Activated CD4-positive, alpha-beta T cell treated with anti-CD3 and anti-CD28 coated beads, Interleukin-2, amount 10 ng/mL, durations not matched to agents 24 days and 14 days (primary cell): Measurements from ENCODE around the gene SPATA20. TPM values are rescaled to one million over a fixed set of nuclear protein-coding genes. Genes with fewer than 3 reads are reported as not detected.

ENCODE experiments used
- DNase-seq: peaks from one replicate; pipeline ENCODE4 v3.0.0; 2022
- H3K27ac Mint-ChIP-seq: one replicate; pipeline ENCODE4 v1.8.0; 2022; ENCODE audit warnings: mild to moderate bottlenecking, mixed read lengths
- H3K27me3 Mint-ChIP-seq: one replicate; pipeline ENCODE4 v1.8.0; 2022; ENCODE audit warnings: mixed read lengths
- H3K36me3 Mint-ChIP-seq: one replicate; pipeline ENCODE4 v1.8.0; 2022; ENCODE audit warnings: low read depth, mild to moderate bottlenecking, mixed read lengths
- H3K4me1 Mint-ChIP-seq: one replicate; pipeline ENCODE4 v1.8.0; 2021; ENCODE audit warnings: mixed read lengths
- H3K4me3 Mint-ChIP-seq: one replicate; pipeline ENCODE4 v1.8.0; 2022; ENCODE audit warnings: mild to moderate bottlenecking, moderate library complexity, mixed read lengths
- H3K9me3 Mint-ChIP-seq: one replicate; pipeline ENCODE4 v1.8.0; 2021; ENCODE audit warnings: mixed read lengths
- intact Hi-C: fragments of 100-400 bp; cut with micrococcal nuclease; formaldehyde crosslinking; loops from one replicate; pipeline ENCODE4 v1.15.1; 2023
- total RNA-seq: library from RNA; stranded (reverse); gene quantifications from 2 replicates; pipeline ENCODE4 v1.2.3, GENCODE V29; 2022

SPATA20 gene
- total RNA-seq, 1 donor from 2014 or later = 21.6 TPM

DNA sequence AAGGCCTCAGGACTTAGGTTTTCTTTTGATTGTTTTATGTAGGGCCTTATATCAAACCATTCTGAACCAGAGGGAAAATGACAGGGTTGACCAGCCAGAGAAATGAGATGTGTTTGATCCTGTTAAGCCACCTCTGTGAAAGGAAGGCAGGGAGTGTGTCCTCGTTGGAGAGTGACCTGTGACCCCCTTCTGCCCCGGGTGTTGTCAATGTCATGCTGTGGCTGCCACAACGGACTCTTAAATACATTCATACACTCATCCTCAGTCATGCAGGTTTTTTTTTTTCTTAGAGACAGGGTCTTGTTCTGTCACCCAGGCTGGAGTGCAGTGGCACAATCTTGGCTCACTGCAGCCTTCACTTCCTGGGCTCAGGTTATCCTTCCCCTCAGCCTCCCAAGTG, 32.6 kb upstream of the SPATA20 start:
- Mint-ChIP-seq H3K27ac (no peak overlapping the region), H3K27me3 (no peaks in the 10 kb centered on the region)
- intact Hi-C loops = no loop called here

DNA sequence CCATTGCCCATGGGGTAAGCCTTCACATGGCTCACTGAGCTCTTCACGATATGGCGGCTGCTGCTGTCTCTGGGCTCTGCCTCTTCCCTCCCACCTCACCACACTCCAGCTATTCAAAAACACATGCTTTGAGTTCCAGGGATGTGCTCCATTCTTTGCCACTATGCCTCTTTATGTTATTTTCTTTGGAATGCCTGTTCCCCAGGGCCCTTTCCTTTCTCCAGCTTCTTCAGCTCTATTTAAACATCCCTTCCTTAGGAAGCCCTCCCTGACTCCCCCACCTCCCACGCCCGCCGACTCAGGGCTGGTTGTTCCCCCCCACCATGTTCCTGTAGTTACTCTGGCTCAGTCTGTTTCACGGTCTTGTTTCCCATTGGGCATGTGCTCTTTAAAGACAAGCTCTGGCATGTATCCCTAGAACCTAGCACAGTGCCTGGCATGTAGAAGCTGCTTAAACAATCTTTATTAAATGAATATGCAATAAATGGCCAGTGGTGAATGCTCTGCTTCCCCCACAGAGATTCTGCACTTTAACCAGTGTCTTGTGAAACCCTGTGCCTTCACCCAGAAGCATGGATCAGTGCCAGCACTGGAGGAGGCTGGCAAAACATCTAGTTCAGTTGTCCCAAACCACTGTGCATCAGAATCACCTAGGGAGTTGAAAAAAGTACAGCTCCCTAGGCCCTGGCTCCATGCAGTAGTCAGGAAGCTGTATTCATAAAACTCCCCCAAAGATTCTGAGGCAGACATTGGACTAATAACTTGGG, 31.9 kb upstream of the SPATA20 start:
- no peak overlapping the region for H3K4me3 Mint-ChIP-seq
- H3K27me3 Mint-ChIP-seq = no peaks in the 10 kb centered on the region
- H3K27ac Mint-ChIP-seq = no peak overlapping the region
- peaks cover 22% of the 10 kb centered on the region for H3K4me1 Mint-ChIP-seq
- no peaks in the 10 kb centered on the region for H3K36me3 Mint-ChIP-seq
- no peaks in the 10 kb centered on the region for H3K9me3 Mint-ChIP-seq
- intact Hi-C loops = no loop called here
- DNase-seq = no peak

More for the DNA sequence above, 32.6 kb upstream of the SPATA20 start:
- no peaks in the 10 kb centered on the region for H3K36me3 Mint-ChIP-seq
- no peak overlapping the region for H3K4me3 Mint-ChIP-seq
- no peak for DNase-seq
- H3K9me3 Mint-ChIP-seq = no peaks in the 10 kb centered on the region
- peaks cover 27% of the 10 kb centered on the region for H3K4me1 Mint-ChIP-seq

DNA sequence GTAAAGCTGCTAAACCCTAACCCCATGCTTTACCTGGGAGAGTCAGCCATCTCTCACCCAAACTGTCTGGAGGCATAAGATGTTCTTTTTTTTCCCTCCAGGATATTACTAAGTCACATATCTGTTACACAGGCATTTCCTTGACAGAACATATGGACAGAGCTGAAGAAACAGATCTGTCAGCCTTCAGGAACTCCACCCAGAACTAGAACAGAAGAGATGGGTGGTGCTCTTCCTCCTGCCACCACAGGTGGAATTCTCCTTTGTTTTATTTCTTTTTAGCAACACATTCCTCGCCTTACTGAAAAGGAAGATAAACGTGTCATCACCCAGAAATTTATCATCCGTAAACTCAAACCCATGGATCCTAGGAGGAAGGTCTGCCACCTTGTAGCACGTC, 30.0 kb upstream of the SPATA20 start:
- intact Hi-C loops = no loop called here
- Mint-ChIP-seq H3K27ac (no peak overlapping the region), H3K27me3 (no peaks in the 10 kb centered on the region), H3K9me3 (no peaks in the 10 kb centered on the region), H3K4me1 (peaks cover 11% of the 10 kb centered on the region), H3K4me3 (no peak overlapping the region), H3K36me3 (no peaks in the 10 kb centered on the region)
- DNase-seq = no peak

DNA sequence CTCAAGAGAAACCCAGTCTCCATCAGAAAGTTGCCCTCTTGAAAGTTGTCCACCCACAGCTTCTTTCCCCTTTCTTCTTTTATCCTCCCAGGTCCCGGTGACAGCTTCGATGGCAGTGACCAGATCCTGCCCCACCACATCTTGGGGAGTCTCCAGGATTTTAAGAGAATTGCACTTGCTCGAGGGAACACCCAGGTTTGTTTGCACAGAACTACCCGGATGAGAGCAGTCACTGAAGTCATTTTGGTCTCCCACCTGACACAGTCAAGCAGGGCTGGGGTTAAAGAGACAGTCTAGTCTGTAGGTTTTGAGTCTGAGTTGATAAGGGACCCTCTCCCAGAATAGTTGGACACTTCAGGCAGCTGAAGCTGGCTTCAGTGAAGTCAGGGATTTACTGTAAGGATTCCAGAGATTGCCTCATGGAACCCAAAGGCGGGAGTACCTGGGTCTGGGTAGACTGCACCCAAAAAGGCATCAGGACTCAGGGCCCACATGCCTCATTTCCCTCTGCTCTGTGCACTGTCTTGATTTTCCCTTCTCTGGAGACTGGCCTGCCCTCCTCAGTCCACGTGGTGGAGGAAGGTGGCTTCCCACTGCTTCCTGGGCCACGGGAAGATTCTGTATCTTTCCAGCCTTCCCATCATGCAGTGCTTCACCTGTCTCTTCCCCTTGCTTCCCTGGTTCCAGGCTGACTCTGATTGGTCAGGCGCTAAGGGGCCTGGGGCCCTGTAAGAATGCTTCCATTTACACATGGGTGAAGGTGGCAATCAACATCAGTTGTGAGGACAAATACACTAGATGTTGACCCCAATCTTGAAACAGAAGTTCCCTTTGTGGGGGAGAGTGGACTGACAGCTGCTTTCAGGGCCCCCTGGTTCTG, 29.2 kb upstream of the SPATA20 start:
- Mint-ChIP-seq H3K36me3 (no peaks in the 10 kb centered on the region), H3K27ac (no peak overlapping the region), H3K9me3 (no peaks in the 10 kb centered on the region), H3K27me3 (no peaks in the 10 kb centered on the region), H3K4me3 (no peak overlapping the region), H3K4me1 (peaks cover 7% of the 10 kb centered on the region)
- intact Hi-C loops = no loop called here
- no peak for DNase-seq

DNA sequence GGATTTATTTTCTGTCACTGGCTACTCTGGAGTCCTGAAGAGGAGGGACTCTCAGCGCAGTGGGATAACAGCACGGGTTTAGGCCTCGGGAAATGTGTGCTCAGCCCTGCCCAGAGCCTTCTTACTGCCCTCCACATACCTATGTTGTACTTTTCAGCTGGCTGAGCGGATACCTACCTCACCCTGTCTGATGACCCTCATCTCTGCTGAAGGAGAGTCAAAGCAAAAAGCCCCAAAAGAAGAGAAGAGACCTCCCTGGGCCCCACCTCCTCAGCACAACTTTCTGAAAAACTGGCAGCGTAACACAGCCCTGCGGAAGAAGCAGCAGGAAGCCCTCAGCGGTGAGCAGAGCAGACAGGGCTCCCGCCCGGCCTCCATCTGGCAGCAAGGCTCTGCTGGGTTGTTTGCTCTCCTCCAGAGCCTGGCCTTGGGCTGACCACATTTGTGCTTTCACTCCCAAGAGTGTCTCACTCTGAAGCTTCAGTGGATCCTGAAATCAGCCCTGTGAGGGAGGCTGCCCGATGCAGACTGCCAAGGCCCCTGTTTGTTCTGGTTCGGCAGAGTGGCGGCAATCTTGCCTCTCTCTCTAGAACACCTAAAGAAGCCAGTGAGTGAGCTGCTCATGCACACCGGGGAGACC, 28.5 kb upstream of the SPATA20 start:
- H3K36me3 Mint-ChIP-seq = no peaks in the 10 kb centered on the region
- no peak overlapping the region for H3K4me3 Mint-ChIP-seq
- DNase-seq = no peak
- H3K9me3 Mint-ChIP-seq = no peaks in the 10 kb centered on the region
- no peak overlapping the region for H3K27ac Mint-ChIP-seq
- H3K27me3 Mint-ChIP-seq = no peaks in the 10 kb centered on the region
- peaks cover 7% of the 10 kb centered on the region for H3K4me1 Mint-ChIP-seq
- intact Hi-C loops = no loop called here

DNA sequence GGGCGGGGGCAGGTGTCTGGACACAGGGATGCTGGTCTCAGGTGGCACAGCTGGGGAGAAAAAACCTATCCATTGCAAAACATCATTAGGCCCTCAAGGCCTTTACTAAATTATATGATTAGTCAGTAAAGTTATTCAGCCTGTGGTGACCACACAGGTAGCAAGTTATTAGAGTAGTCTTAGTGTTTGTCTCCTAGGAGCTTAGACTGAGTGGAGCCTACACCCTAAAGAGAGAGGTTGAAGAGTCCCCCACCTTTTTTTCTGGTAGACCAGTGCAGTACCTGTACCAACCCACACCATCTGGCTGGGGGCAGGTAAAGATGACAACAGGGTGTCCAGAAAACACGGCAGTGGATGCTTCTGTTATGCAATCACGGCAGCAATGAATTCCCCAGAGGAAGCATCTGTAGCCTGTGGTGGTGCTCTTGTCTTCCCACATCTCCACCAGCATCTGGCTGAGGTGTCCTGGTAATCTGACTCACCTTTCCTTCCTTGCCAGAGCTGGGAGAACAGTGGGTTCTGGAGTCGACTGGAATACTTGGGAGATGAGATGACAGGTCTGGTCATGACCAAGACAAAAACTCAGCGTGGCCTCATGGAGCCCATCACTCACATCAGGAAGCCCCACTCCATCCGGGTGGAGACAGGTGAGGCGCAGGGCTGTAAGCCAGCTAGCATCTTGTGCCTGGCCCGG, 27.7 kb upstream of the SPATA20 start:
- Mint-ChIP-seq H3K36me3 (no peaks in the 10 kb centered on the region), H3K27ac (no peak overlapping the region), H3K9me3 (no peaks in the 10 kb centered on the region), H3K4me3 (no peak overlapping the region), H3K27me3 (no peaks in the 10 kb centered on the region), H3K4me1 (peaks cover 7% of the 10 kb centered on the region)
- intact Hi-C loops = no loop called here
- no peak for DNase-seq

DNA sequence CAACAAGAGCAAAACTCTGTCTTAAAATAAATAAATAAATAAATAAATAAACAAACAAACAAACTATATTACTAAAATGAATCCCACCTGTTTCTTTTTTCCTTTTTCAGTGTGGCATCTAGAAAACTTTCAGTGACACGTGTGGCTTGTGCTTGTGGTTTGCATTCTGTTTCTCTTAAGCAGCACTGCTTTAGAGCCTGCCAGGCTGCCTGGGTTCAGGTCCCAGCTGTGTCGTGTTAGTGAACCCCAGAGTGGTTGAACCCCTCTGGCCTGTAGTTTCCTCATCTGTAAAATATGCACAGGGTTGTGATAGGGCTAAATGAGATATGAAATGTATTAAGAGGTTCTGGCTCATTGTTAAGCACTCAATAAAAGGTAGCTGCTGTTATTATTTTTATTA, 26.5 kb upstream of the SPATA20 start:
- H3K4me1 Mint-ChIP-seq = peaks cover 7% of the 10 kb centered on the region
- H3K27ac Mint-ChIP-seq = no peak overlapping the region
- intact Hi-C loops = no loop called here
- H3K9me3 Mint-ChIP-seq = no peaks in the 10 kb centered on the region
- H3K36me3 Mint-ChIP-seq = no peaks in the 10 kb centered on the region
- no peak overlapping the region for H3K4me3 Mint-ChIP-seq
- H3K27me3 Mint-ChIP-seq = no peaks in the 10 kb centered on the region
- no peak for DNase-seq

DNA sequence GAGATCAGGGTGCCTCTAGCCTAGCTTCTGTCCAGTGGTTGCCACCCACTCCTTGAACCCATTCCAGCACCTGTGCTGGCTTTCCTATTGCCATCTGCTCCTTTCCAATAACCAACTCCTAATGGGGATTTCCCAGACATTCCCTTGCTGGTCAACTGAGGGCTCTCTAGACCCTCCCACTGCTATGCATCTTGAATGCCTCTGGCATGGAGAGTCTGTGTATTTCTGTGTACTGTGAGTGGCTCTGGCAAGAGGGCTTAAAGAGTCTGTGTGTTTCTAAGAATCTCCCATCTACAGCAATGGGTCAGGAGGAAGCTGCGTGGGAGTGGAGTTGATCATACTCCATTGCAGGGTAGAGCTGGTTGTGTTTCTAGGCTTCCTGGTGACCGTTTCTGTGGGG, 25.5 kb upstream of the SPATA20 start:
- H3K9me3 Mint-ChIP-seq = no peaks in the 10 kb centered on the region
- H3K27ac Mint-ChIP-seq = no peak overlapping the region
- no peak for DNase-seq
- no peaks in the 10 kb centered on the region for H3K27me3 Mint-ChIP-seq
- H3K4me1 Mint-ChIP-seq = peaks cover 7% of the 10 kb centered on the region
- no peaks in the 10 kb centered on the region for H3K36me3 Mint-ChIP-seq
- intact Hi-C loops = no loop called here
- H3K4me3 Mint-ChIP-seq = no peak overlapping the region

DNA sequence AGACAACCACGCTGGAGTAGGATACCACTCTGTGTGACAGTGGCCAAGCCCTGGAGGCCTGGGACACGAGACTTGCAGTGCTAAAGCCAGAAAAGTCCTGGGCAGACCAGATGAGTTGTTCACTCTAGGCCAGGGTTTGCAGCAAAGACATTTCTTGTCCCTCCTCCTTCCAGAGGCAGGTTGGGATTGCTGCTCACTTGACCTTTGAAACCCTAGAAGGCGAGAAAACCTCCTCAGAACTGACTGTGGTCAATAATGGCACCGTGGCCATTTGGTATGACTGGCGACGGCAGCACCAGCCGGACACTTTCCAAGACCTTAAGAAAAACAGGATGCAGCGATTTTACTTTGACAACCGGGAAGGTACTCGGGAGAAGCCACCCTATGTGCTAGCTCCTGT, 24.2 kb upstream of the SPATA20 start:
- no peak for DNase-seq
- intact Hi-C loops = no loop called here
- H3K9me3 Mint-ChIP-seq = no peaks in the 10 kb centered on the region
- no peaks in the 10 kb centered on the region for H3K27me3 Mint-ChIP-seq
- no peak overlapping the region for H3K4me3 Mint-ChIP-seq
- no peaks in the 10 kb centered on the region for H3K36me3 Mint-ChIP-seq
- H3K27ac Mint-ChIP-seq = no peak overlapping the region
- peaks cover 2% of the 10 kb centered on the region for H3K4me1 Mint-ChIP-seq

DNA sequence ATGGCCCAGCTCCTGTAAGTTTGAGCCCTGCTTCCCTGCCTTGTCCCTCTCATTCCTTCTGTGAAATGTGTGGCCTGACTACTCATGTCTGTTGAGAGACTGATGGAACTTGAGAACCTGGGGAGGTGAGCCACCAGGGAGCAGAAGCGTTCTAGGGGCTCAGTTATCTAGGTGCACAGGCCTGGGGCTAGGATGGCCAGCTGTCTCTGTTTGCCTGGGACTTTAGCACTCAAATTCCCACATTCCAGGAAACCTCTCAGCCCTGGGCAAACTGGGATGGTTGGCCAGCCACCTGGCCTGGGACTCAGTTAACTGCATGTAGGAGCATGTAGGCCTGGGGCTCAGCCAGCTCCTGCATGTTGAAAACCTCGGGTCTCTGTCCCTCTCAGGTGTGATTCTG, 23.8 kb upstream of the SPATA20 start:
- Mint-ChIP-seq H3K4me1 (peaks cover 2% of the 10 kb centered on the region), H3K27ac (no peak overlapping the region), H3K36me3 (no peaks in the 10 kb centered on the region), H3K9me3 (no peaks in the 10 kb centered on the region), H3K27me3 (no peaks in the 10 kb centered on the region), H3K4me3 (no peak overlapping the region)
- no peak for DNase-seq
- intact Hi-C loops = no loop called here

DNA sequence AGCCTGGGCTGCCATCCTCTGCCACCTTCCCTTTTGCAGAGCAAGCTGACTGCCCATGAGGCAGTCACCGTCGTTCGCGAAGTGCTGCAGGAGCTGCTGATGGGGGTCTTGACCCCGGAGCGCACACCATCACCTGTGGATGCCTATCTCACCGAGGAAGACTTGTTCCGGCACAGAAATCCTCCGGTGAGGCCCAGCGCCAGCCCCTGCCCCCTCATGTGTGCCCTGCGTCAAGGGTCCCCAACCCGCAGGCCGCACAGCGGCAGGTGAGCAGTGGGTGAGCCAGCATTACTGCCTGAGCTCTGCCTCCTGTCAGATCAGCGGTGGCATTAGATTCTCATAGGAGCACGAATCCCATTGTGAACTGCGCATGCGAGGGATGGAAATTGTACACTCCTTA, 22.1 kb upstream of the SPATA20 start:
- Mint-ChIP-seq H3K9me3 (no peaks in the 10 kb centered on the region), H3K4me3 (no peak overlapping the region), H3K27ac (no peak overlapping the region), H3K36me3 (no peaks in the 10 kb centered on the region), H3K4me1 (peaks cover 2% of the 10 kb centered on the region), H3K27me3 (no peaks in the 10 kb centered on the region)
- no peak for DNase-seq
- intact Hi-C loops = no loop called here

DNA sequence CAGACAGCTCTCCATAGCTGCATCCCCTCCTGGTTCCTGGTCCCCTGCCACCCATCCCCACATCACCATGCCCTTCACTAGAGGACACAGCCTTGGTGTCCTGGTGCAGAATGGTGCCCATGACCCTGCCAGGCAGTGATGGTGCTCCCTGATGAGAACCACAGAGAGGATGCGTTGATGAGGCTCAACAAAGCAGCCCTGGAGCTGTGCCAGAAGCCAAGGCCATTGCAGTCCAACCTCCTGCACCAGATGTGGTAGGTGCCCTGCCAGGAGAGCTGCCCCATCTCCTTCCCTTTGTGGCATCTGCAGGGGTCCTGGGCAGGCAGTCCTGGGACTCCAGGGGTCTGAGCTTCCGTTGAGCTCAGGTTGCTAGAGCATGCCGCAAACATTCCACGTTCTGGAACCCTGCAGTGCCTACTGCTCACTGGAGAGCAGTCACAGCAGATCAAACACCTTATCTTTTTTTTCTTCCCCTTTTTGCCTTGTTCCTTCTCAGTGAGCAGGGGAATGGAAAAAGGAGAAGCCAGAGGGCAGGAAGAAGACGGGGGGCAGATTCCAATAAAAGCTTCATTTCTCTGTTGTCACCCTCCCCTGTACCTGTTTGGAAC, 19.7 kb upstream of the SPATA20 start:
- Mint-ChIP-seq H3K27ac (no peak overlapping the region), H3K27me3 (peaks cover 14% of the 10 kb centered on the region), H3K9me3 (no peaks in the 10 kb centered on the region), H3K4me1 (no peaks in the 10 kb centered on the region), H3K4me3 (no peak overlapping the region), H3K36me3 (no peaks in the 10 kb centered on the region)
- intact Hi-C loops = no loop called here
- DNase-seq = no peak

DNA sequence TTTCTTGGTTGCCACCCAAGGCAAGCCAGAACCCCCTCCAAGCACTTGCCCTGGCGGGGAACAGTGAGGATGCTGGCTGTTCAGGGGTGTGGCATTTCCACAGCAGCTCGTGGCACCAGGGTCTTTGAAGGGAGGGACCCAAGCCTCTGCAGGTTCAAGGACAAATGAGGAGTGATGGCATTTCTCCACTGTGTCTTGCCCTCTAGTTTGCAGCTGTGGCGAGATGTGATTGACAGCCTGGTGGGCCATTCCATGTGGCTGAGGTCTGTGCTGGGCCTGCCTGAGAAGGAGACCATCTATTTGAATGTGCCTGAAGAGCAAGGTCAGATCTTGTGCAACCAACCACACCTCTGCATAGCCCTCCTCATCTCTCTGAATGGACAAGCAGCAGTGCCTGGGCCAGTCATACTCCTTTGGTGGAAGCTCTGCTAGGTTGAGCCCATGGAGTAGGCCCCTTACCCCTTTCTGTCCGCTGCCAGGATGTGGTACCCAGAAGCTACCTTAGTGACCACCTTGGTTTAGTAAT, 19.0 kb upstream of the SPATA20 start:
- Mint-ChIP-seq H3K4me1 (no peaks in the 10 kb centered on the region), H3K27me3 (peaks cover 19% of the 10 kb centered on the region), H3K27ac (no peak overlapping the region), H3K4me3 (no peak overlapping the region), H3K9me3 (no peaks in the 10 kb centered on the region), H3K36me3 (no peaks in the 10 kb centered on the region)
- intact Hi-C loops = no loop called here
- DNase-seq = no peak
